ENCODE results near the gene EXD3.

The EXD3 gene

DNA sequence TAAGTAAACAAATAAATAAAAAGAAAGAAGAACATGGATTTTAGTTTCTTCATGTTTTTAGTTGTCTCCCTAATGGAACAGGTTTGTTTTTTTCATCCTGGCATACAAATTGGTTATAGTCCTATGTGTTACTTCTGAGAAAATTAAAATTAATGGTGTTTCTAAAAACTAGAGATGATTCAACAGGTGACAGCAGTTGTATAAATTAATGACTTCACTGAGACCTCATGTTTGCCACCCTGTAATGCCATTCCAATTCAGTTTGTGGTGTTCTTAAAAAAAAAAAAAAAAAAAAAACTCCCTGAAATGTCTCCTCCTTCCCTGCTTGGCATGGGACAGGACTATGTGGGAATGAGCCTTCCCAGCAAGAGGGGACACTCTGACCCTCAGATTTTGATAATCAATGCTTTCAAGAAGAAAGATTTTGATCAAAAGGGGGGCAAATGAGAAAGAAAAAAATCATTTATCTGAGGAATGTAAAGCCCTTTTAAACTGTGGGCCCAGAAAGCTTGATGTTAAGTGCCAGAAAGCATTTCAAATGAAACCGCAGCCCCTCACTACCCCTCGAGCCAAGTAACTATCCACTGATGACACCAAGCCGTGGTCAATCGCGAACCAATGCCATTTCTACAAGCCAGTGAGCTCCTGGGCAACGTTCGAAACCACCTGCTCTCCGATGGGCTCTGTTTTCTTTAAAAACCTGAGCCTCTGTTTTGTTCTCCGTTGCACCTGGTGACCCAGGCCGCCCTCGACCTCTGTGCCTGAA lies 941 bp downstream of the EXD3 start:
- Mint-ChIP-seq H3K9me3 (no peaks in the 10 kb centered on the region), H3K27ac (no peak overlapping the region), H3K4me1 (peaks cover 26% of the 10 kb centered on the region), H3K27me3 (ENCODE audit: low read depth, poor library complexity) (peaks cover 17% of the 10 kb centered on the region), H3K36me3 (ENCODE audit: low read depth) (no peaks in the 10 kb centered on the region), H3K4me3 (peak overlapping the region; percentile 93)
- no peak for DNase-seq
- TF ChIP-seq CTCF (IDR thresholded peaks at IDR 0.05), result no peak

GRCh38 chr9:137417161-137418021 lies 5.6 kb downstream of the EXD3 start:
- no peak overlapping the region for H3K27ac Mint-ChIP-seq
- H3K4me3 Mint-ChIP-seq, result no peak overlapping the region
- H3K4me1 Mint-ChIP-seq, result peaks cover 25% of the 10 kb centered on the region
- peaks cover 8% of the 10 kb centered on the region for H3K36me3 Mint-ChIP-seq (ENCODE audit: low read depth)
- no peaks in the 10 kb centered on the region for H3K9me3 Mint-ChIP-seq
- no peak for TF ChIP-seq CTCF (IDR thresholded peaks at IDR 0.05)
- DNase-seq, result no peak
- peaks cover 7% of the 10 kb centered on the region for H3K27me3 Mint-ChIP-seq (ENCODE audit: low read depth, poor library complexity)

DNA sequence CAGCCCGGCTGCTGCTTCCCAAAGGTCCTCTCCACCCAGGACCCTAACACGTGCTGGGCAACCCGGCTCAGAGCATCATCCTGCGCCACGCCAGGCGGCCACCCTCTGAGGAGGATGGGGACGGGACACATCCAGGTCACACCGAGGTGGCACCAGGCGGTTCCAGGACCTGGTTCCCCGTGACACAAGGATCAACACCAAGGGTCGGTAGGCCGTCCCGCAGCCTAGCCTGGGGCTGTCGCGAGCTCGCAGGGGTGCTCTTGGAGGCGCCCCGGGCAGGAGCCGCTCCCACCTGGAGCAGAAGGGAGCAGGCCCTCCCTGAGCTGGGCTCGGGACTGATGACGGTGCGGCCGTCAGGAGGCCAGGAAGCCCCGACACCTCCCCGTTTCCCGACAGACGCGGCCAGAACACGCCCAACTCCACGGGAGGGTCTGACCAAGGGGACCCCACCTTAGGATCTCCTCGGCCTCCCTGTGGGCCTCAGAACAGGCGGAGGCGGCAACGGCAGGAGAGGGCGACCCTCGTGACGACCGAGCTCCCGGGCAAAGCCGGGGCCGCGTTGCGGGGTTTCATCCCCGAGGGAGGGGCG lies 6.3 kb downstream of the EXD3 start:
- H3K9me3 Mint-ChIP-seq, result no peaks in the 10 kb centered on the region
- no peak overlapping the region for H3K4me3 Mint-ChIP-seq
- peaks cover 3% of the 10 kb centered on the region for H3K27me3 Mint-ChIP-seq (ENCODE audit: low read depth, poor library complexity)
- no peak for TF ChIP-seq CTCF (IDR thresholded peaks at IDR 0.05)
- H3K4me1 Mint-ChIP-seq, result peaks cover 18% of the 10 kb centered on the region
- DNase-seq, result no peak
- peaks cover 8% of the 10 kb centered on the region for H3K36me3 Mint-ChIP-seq (ENCODE audit: low read depth)
- no peak overlapping the region for H3K27ac Mint-ChIP-seq

DNA sequence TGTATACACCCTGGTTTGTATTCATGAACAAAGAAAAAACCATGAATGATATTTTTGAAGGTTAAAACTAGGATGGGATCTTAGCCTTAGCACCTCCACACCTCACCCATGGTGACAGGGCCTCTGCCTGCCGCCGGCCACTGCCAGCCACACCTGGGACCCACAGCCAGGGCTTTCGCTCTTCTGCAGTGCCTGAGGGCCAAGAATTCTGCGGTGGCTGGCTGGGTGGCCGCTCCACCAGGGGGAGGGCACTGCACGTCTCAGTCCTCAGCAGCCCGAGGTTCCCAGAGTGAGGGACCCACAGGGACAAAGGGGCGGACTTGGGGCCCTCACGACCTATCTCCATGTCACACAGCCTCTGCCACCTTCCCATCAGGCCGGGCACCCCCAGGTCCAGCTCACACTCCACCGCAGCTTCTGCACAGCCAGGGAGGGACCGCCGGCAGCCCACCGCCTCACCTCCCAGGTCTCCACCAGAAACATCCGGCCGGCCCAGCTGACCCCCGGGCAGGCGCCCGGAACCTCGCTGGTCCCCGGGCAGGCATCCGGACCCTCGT lies 6.9 kb downstream of the EXD3 start:
- no peak overlapping the region for H3K4me3 Mint-ChIP-seq
- peaks cover 8% of the 10 kb centered on the region for H3K36me3 Mint-ChIP-seq (ENCODE audit: low read depth)
- no peaks in the 10 kb centered on the region for H3K27me3 Mint-ChIP-seq (ENCODE audit: low read depth, poor library complexity)
- no peaks in the 10 kb centered on the region for H3K9me3 Mint-ChIP-seq
- no peak overlapping the region for H3K27ac Mint-ChIP-seq
- no peak for DNase-seq
- H3K4me1 Mint-ChIP-seq, result peaks cover 12% of the 10 kb centered on the region
- TF ChIP-seq CTCF (IDR thresholded peaks at IDR 0.05), result no peak

GRCh38 chr9:137415451-137415850 lies 7.5 kb downstream of the EXD3 start:
- H3K4me1 Mint-ChIP-seq, result peaks cover 11% of the 10 kb centered on the region
- DNase-seq, result no peak
- no peak overlapping the region for H3K4me3 Mint-ChIP-seq
- H3K36me3 Mint-ChIP-seq (ENCODE audit: low read depth), result peaks cover 8% of the 10 kb centered on the region
- no peak for TF ChIP-seq CTCF (IDR thresholded peaks at IDR 0.05)
- H3K27ac Mint-ChIP-seq, result no peak overlapping the region
- H3K9me3 Mint-ChIP-seq, result no peaks in the 10 kb centered on the region
- H3K27me3 Mint-ChIP-seq (ENCODE audit: low read depth, poor library complexity), result no peaks in the 10 kb centered on the region
